ENCODE measurements around the gene MEX3D. TPM values are rescaled to one million over a fixed set of nuclear protein-coding genes. Genes with fewer than 3 reads are reported as not detected.

MEX3D gene
- total RNA-seq, 1 experiment from 2014 or later = 64.0 TPM

GRCh38 chr19:1585243-1585580 lies 17.1 kb upstream of the MEX3D start:
- ChIA-PET POLR2A (ENCODE audit: unreplicated experiment) (no interaction called here), CTCF (no interaction called here)
- TF ChIP-seq CTCF (conservative IDR thresholded peaks at IDR 0.05; ENCODE audit: low read depth, low read length) (no peak), EZH2 (IDR thresholded peaks at IDR 0.05; ENCODE audit: low read length, unreplicated experiment) (no peak), EZH2phosphoT487 (IDR thresholded peaks at IDR 0.05; ENCODE audit: borderline replicate concordance, low read length) (no peak)
- intact Hi-C loops (cut with micrococcal nuclease) = no loop called here
- Histone ChIP-seq H3K79me2 (ENCODE audit: low read length) (peaks cover 34% of the 10 kb centered on the region), H2AFZ (ENCODE audit: low read length) (no peak overlapping the region), H3K4me1 (ENCODE audit: insufficient read depth, low read length) (no peaks in the 10 kb centered on the region), H3K27me3 (ENCODE audit: low read length) (no peaks in the 10 kb centered on the region), H3F3A (ENCODE audit: low read length, unreplicated experiment) (no peaks in the 10 kb centered on the region), H3K4me3 (ENCODE audit: low read length) (no peak overlapping the region), H3K4me2 (ENCODE audit: low read length) (no peak overlapping the region), H4K20me1 (ENCODE audit: low read length) (no peaks in the 10 kb centered on the region), H3K36me3 (ENCODE audit: low read depth, low read length) (no peaks in the 10 kb centered on the region), H3K9ac (ENCODE audit: low read length) (no peak overlapping the region), H3K27ac (ENCODE audit: low read length) (no peak overlapping the region), H3K9me2 (replicated peaks; ENCODE audit: low read length) (no peaks in the 10 kb centered on the region), H3K9me3 (ENCODE audit: low read length) (no peaks in the 10 kb centered on the region)
- ATAC-seq (no peak), DNase-seq (no peak)
- BruUV-seq (replicated peaks) = no TSS peak

GRCh38 chr19:1584500-1585242 lies 16.5 kb upstream of the MEX3D start:
- CTCF ChIA-PET = no interaction called here
- Histone ChIP-seq H3K9me2 (replicated peaks; ENCODE audit: low read length) (no peaks in the 10 kb centered on the region), H3K27me3 (ENCODE audit: low read length) (no peaks in the 10 kb centered on the region), H3K4me1 (ENCODE audit: insufficient read depth, low read length) (no peaks in the 10 kb centered on the region), H3K4me3 (ENCODE audit: low read length) (no peak overlapping the region), H3K9ac (ENCODE audit: low read length) (no peak overlapping the region), H3K9me3 (ENCODE audit: low read length) (no peaks in the 10 kb centered on the region), H3K36me3 (ENCODE audit: low read depth, low read length) (no peaks in the 10 kb centered on the region), H3F3A (ENCODE audit: low read length, unreplicated experiment) (no peaks in the 10 kb centered on the region), H3K27ac (ENCODE audit: low read length) (no peak overlapping the region), H4K20me1 (ENCODE audit: low read length) (no peaks in the 10 kb centered on the region), H3K79me2 (ENCODE audit: low read length) (peaks cover 28% of the 10 kb centered on the region), H3K4me2 (ENCODE audit: low read length) (no peak overlapping the region), H2AFZ (ENCODE audit: low read length) (no peak overlapping the region)
- TF ChIP-seq EZH2phosphoT487 (IDR thresholded peaks at IDR 0.05; ENCODE audit: borderline replicate concordance, low read length) = no peak
- no TSS peak for BruUV-seq (replicated peaks)
- POLR2A ChIA-PET (ENCODE audit: unreplicated experiment) = no interaction called here
- DNase-seq (no peak), ATAC-seq (no peak)
- intact Hi-C loops (cut with micrococcal nuclease) = no loop called here

GRCh38 chr19:1582201-1582600 lies 14.1 kb upstream of the MEX3D start:
- Histone ChIP-seq H4K20me1 (ENCODE audit: low read length) (no peaks in the 10 kb centered on the region), H3K27me3 (ENCODE audit: low read length) (no peaks in the 10 kb centered on the region), H2AFZ (ENCODE audit: low read length) (no peak overlapping the region), H3K36me3 (ENCODE audit: low read depth, low read length) (no peaks in the 10 kb centered on the region), H3K4me2 (ENCODE audit: low read length) (no peak overlapping the region), H3K4me1 (ENCODE audit: insufficient read depth, low read length) (no peaks in the 10 kb centered on the region), H3K4me3 (ENCODE audit: low read length) (no peak overlapping the region), H3K9me3 (ENCODE audit: low read length) (no peaks in the 10 kb centered on the region), H3K9ac (ENCODE audit: low read length) (no peak overlapping the region), H3F3A (ENCODE audit: low read length, unreplicated experiment) (no peaks in the 10 kb centered on the region), H3K9me2 (replicated peaks; ENCODE audit: low read length) (no peaks in the 10 kb centered on the region), H3K27ac (ENCODE audit: low read length) (no peak overlapping the region), H3K79me2 (ENCODE audit: low read length) (peaks cover 12% of the 10 kb centered on the region)
- intact Hi-C loops (cut with micrococcal nuclease) = no loop called here
- TF ChIP-seq EZH2 (IDR thresholded peaks at IDR 0.05; ENCODE audit: low read length, unreplicated experiment) (no peak), CTCF (conservative IDR thresholded peaks at IDR 0.05; ENCODE audit: low read depth, low read length) (no peak), EZH2phosphoT487 (IDR thresholded peaks at IDR 0.05; ENCODE audit: borderline replicate concordance, low read length) (no peak)
- CTCF ChIA-PET = no interaction called here
- DNase-seq (no peak), ATAC-seq (no peak)
- POLR2A ChIA-PET (ENCODE audit: unreplicated experiment) = no interaction called here
- no TSS peak for BruUV-seq (replicated peaks)

All from PC-3 (cell line).